HepG2 (cell line): ENCODE results near the gene UAP1L1. TPM values are rescaled to one million over a fixed set of nuclear protein-coding genes. Genes with fewer than 3 reads are reported as not detected.

Source experiments
- AKAP8 ChIP-seq: sonication (generic); formaldehyde crosslinking; IDR thresholded peaks from 2 replicates; pipeline ENCODE4 v1.5.1; 2020; ENCODE audit warnings: mild to moderate bottlenecking, missing genetic modification reagents
- ARHGAP35 ChIP-seq: sonication (generic); formaldehyde crosslinking; IDR thresholded peaks from 2 replicates; pipeline ENCODE4 v1.9.0; 2022; ENCODE audit warnings: mild to moderate bottlenecking, inconsistent platforms, moderate library complexity, missing genetic modification reagents, borderline replicate concordance
- ARNT ChIP-seq: fragments of 450-650 bp; IDR thresholded peaks from 2 replicates; pipeline ENCODE4 v1.6.1; 2017
- CBX1 ChIP-seq: IDR thresholded peaks from one replicate; pipeline ENCODE4 v1.6.1; 2016; ENCODE audit warnings: antibody characterized with exemption, low read depth
- ELF1 ChIP-seq: sonication (generic); formaldehyde crosslinking; IDR thresholded peaks from 2 replicates; pipeline ENCODE4 v1.4.0; 2020; ENCODE audit warnings: missing genetic modification reagents
- IRF2 ChIP-seq: IDR thresholded peaks from 2 replicates; pipeline ENCODE4 v1.6.1; 2018; ENCODE audit warnings: missing genetic modification reagents, missing compliant biosample characterization
- KDM2A ChIP-seq: sonication (generic); formaldehyde crosslinking; IDR thresholded peaks from 2 replicates; pipeline ENCODE4 v1.4.0; 2020; ENCODE audit warnings: low read depth, missing genetic modification reagents, borderline replicate concordance
- MTF2 ChIP-seq: sonication (generic); formaldehyde crosslinking; IDR thresholded peaks from 2 replicates; pipeline ENCODE4 v1.5.0; 2020; ENCODE audit warnings: missing genetic modification reagents, borderline replicate concordance
- MYC ChIP-seq: sonication (generic); formaldehyde crosslinking; IDR thresholded peaks from 2 replicates; pipeline ENCODE4 v1.9.0; 2021; ENCODE audit warnings: missing genetic modification reagents, borderline replicate concordance
- SATB2 ChIP-seq: sonication (generic); formaldehyde crosslinking; IDR thresholded peaks from 2 replicates; pipeline ENCODE4 v1.5.0; 2020; ENCODE audit warnings: missing genetic modification reagents
- SOX5 ChIP-seq: IDR thresholded peaks from 2 replicates; pipeline ENCODE4 v1.6.1; 2016; ENCODE audit warnings: borderline replicate concordance
- SUZ12 ChIP-seq: fragments of 150-350 bp; IDR thresholded peaks from 2 replicates; pipeline ENCODE4 v1.6.1; 2014; ENCODE audit warnings: low read depth, low read length
- TARDBP ChIP-seq: sonication (generic); formaldehyde crosslinking; IDR thresholded peaks from 2 replicates; pipeline ENCODE4 v1.8.0; 2022; ENCODE audit warnings: mild to moderate bottlenecking, missing genetic modification reagents
- TEAD2 ChIP-seq: sonication (generic); formaldehyde crosslinking; IDR thresholded peaks from 2 replicates; pipeline ENCODE4 v1.9.0; 2021; ENCODE audit warnings: missing genetic modification reagents
- ZNF343 ChIP-seq: sonication (generic); formaldehyde crosslinking; IDR thresholded peaks from 2 replicates; pipeline ENCODE4 v1.4.0; 2020; ENCODE audit warnings: mild to moderate bottlenecking, missing genetic modification reagents
- ZNF674 ChIP-seq: sonication (generic); formaldehyde crosslinking; IDR thresholded peaks from 2 replicates; pipeline ENCODE4 v1.5.0; 2020; ENCODE audit warnings: low read depth, mild to moderate bottlenecking, missing genetic modification reagents
- ZNF850 ChIP-seq: sonication (generic); formaldehyde crosslinking; conservative IDR thresholded peaks from 2 replicates; pipeline ENCODE4 v1.9.0; 2021; ENCODE audit warnings: mild to moderate bottlenecking, missing genetic modification reagents
- ZSCAN22 ChIP-seq: sonication (generic); formaldehyde crosslinking; IDR thresholded peaks from 2 replicates; pipeline ENCODE4 v1.4.0; 2020; ENCODE audit warnings: mild to moderate bottlenecking, missing genetic modification reagents
- polyA plus RNA-seq, 8 experiments: library from polyadenylated mRNA; depleted of rRNA in 3 of 8; stranded (reverse) in 7 of 8; unstranded in 1 of 8; fragments of >200 nt; fragmentation: Illumina TruSeq in 4 of 8; extraction: Trizol in 4 of 8; gene quantifications; 2 replicates each; pipeline versions ENCODE4 v1.2.1 to v1.2.3, GENCODE V29; 2011 to 2016; ENCODE audit warnings: low read depth in 4 of 8, missing spikeins in 1 of 8, mixed read lengths in 1 of 8; ENCODE audit not compliant: insufficient read depth in 1 of 8
- total RNA-seq, 5 experiments: library from RNA; depleted of rRNA; stranded (reverse); fragments of >200 nt; fragmentation: Illumina TruSeq; extraction: Trizol; gene quantifications; 2 replicates each; pipeline ENCODE4 v1.2.3, GENCODE V29; 2016; ENCODE audit warnings: low read depth in 1 of 5
- TF ChIP-seq, protein P1 (sequence below): sonication (generic); formaldehyde crosslinking; IDR thresholded peaks from 2 replicates; pipeline ENCODE4 v1.4.0; 2020; ENCODE audit warnings: missing genetic modification reagents, mild to moderate bottlenecking, borderline replicate concordance
- TF ChIP-seq, protein P2 (sequence below): sonication (generic); formaldehyde crosslinking; IDR thresholded peaks from 2 replicates; pipeline ENCODE4 v1.5.1; 2020; ENCODE audit warnings: missing genetic modification reagents, mild to moderate bottlenecking, borderline replicate concordance
- TF ChIP-seq, protein P3 (sequence below): sonication (generic); formaldehyde crosslinking; IDR thresholded peaks from 2 replicates; pipeline ENCODE4 v1.8.0; 2022; ENCODE audit warnings: mild to moderate bottlenecking, missing genetic modification reagents, borderline replicate concordance
- TF ChIP-seq, protein P4 (sequence below): IDR thresholded peaks from 2 replicates; pipeline ENCODE4 v1.6.1; 2012; ENCODE audit warnings: inconsistent platforms

Gene UAP1L1
- total and polyA plus RNA-seq, 2 of the 13 experiments (the other 11 are each of a cell fraction or from before 2014, with no cell fraction given), result 5.4 to 6.4 TPM

DNA sequence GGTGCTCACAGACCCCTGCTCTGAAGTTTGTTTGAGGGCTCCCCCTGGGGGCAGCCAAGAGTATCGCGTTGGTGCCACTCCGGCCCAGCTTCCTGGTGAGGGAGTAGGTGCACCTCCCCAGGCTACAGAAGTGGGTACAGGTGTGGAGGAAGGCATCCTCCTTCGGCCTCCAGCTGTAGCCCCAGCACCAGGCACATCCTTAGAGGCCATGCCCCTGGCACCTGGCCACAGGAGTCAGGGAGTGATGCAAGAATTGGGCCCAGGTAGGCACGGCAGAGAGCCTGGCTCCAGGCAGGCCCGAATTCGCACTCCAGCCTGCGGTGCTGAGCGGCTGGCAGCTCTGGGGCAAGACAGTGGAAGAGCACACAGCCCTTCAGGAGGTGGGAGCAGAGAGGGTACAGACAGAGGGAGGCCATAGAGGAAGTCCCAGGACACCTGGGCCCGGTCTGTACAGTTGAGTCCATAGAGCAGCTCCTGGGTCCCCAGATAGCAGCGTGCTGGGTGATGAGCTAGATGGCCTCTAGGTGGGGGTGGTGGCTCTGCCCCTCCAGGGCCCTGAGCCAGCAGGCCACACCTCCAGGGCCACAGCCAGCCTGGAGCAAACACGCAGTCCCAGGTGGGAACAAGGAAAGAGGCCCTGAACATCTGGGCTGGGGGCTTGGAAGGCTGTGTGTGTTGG lies 9.3 kb upstream of the UAP1L1 start (continued):
- TF ChIP-seq, protein P1, sequence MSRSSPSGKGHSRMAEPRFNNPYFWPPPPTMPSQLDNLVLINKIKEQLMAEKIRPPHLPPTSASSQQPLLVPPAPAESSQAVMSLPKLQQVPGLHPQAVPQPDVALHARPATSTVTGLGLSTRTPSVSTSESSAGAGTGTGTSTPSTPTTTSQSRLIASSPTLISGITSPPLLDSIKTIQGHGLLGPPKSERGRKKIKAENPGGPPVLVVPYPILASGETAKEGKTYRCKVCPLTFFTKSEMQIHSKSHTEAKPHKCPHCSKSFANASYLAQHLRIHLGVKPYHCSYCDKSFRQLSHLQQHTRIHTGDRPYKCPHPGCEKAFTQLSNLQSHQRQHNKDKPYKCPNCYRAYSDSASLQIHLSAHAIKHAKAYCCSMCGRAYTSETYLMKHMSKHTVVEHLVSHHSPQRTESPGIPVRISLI, result peak; percentile 47; the same call in 1 of the 2 replicates
- TF ChIP-seq AKAP8 (peak; percentile 58), KDM2A (CRISPR knock-in tag) (peak; percentile 72), ARNT (no peak), CBX1 (peak; percentile 51), ARHGAP35 (CRISPR knock-in tag) (peak; percentile 29; the same call in 1 of the 2 replicates), SUZ12 (no peak), MTF2 (CRISPR knock-in tag) (peak; percentile 92; the same call in 1 of the 2 replicates), TARDBP (CRISPR knock-in tag) (0 out of 2 replicates have a peak, but pooled peaks have one; percentile 15), ELF1 (peak; percentile 49; the same call in 1 of the 2 replicates), SOX5 (CRISPR knock-in tag) (peak; percentile 5; the same call in 1 of the 2 replicates), IRF2 (peak; percentile 31; the same call in 1 of the 2 replicates), TEAD2 (CRISPR knock-in tag) (no peak), ZNF343 (no peak), ZNF850 (CRISPR knock-in tag) (no peak), ZSCAN22 (CRISPR knock-in tag) (no peak), ZNF674 (no peak), MYC (peak; percentile 68; the same call in 1 of the 2 replicates), SATB2 (CRISPR knock-in tag) (no peak)
- TF ChIP-seq, protein P2, sequence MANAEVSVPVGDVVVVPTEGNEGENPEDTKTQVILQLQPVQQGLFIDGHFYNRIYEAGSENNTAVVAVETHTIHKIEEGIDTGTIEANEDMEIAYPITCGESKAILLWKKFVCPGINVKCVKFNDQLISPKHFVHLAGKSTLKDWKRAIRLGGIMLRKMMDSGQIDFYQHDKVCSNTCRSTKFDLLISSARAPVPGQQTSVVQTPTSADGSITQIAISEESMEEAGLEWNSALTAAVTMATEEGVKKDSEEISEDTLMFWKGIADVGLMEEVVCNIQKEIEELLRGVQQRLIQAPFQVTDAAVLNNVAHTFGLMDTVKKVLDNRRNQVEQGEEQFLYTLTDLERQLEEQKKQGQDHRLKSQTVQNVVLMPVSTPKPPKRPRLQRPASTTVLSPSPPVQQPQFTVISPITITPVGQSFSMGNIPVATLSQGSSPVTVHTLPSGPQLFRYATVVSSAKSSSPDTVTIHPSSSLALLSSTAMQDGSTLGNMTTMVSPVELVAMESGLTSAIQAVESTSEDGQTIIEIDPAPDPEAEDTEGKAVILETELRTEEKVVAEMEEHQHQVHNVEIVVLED (CRISPR knock-in tag), result 0 out of 2 replicates have a peak, but pooled peaks have one; percentile 2
- TF ChIP-seq, protein P3, sequence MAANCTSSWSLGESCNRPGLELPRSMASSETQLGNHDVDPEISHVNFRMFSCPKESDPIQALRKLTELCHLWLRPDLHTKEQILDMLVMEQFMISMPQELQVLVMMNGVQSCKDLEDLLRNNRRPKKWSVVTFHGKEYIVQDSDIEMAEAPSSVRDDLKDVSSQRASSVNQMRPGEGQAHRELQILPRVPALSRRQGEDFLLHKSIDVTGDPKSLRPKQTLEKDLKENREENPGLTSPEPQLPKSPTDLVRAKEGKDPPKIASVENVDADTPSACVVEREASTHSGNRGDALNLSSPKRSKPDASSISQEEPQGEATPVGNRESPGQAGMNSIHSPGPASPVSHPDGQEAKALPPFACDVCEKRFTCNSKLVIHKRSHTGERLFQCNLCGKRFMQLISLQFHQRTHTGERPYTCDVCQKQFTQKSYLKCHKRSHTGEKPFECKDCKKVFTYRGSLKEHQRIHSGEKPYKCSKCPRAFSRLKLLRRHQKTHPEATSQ (CRISPR knock-in tag), result 0 out of 2 replicates have a peak, but pooled peaks have one; percentile 25
- TF ChIP-seq, protein P4, sequence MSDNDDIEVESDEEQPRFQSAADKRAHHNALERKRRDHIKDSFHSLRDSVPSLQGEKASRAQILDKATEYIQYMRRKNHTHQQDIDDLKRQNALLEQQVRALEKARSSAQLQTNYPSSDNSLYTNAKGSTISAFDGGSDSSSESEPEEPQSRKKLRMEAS, result peak; percentile 76
